ENCODE data around the gene UNC93B1. TPM values are rescaled to one million over a fixed set of nuclear protein-coding genes. Genes with fewer than 3 reads are reported as not detected.

UNC93B1 gene
- total and polyA plus RNA-seq, 2 of the 13 experiments (the other 11 are each of a cell fraction or from before 2014, with no cell fraction given), result 8.8 to 18.9 TPM

GRCh38 chr11:68012843-68013610 is 9.1 kb upstream of the UNC93B1 start (continued):
- peak; percentile 39; the same call in 1 of the 2 replicates for TF ChIP-seq BCL6 (CRISPR knock-in tag; IDR thresholded peaks at IDR 0.05)
- TF ChIP-seq TCF7 (IDR thresholded peaks at IDR 0.05; ENCODE audit: low read depth), result peak; percentile 44; the same call in 1 of the 2 replicates
- no peak for TF ChIP-seq ZNF460 (CRISPR knock-in tag; IDR thresholded peaks at IDR 0.05; ENCODE audit: borderline replicate concordance)
- no peak for TF ChIP-seq RBFOX2 (IDR thresholded peaks at IDR 0.05; ENCODE audit: low read depth, low read length)
- no peak for TF ChIP-seq KMT2B (CRISPR knock-in tag; IDR thresholded peaks at IDR 0.05)
- TF ChIP-seq GLI4 (CRISPR knock-in tag; IDR thresholded peaks at IDR 0.05; ENCODE audit: borderline replicate concordance), result no peak
- TF ChIP-seq ZNF224 (CRISPR knock-in tag; IDR thresholded peaks at IDR 0.05), result no peak
- TF ChIP-seq SMAD3 (CRISPR knock-in tag; IDR thresholded peaks at IDR 0.05), result 0 out of 2 replicates have a peak, but pooled peaks have one; percentile 27
- TF ChIP-seq ZNF572 (CRISPR knock-in tag; IDR thresholded peaks at IDR 0.05), result no peak
- no peak for TF ChIP-seq MAZ (IDR thresholded peaks at IDR 0.05; ENCODE audit: borderline replicate concordance, low read depth, low read length)
- TF ChIP-seq MAZ (CRISPR knock-in tag; IDR thresholded peaks at IDR 0.05; ENCODE audit: low read depth), result no peak
- TF ChIP-seq ZKSCAN1 (IDR thresholded peaks at IDR 0.05; ENCODE audit: low read length), result no peak
- no peak for TF ChIP-seq HNF1A (IDR thresholded peaks at IDR 0.05; ENCODE audit: low read depth)
- peak; percentile 49; the same call in 1 of the 2 replicates for TF ChIP-seq HNF1A (CRISPR knock-in tag; IDR thresholded peaks at IDR 0.05; ENCODE audit: borderline replicate concordance)
- TF ChIP-seq SMAD1 (CRISPR knock-in tag; IDR thresholded peaks at IDR 0.05; ENCODE audit: borderline replicate concordance, low read depth), result no peak
- TF ChIP-seq NFKB2 (CRISPR knock-in tag; IDR thresholded peaks at IDR 0.05; ENCODE audit: borderline replicate concordance), result peak; percentile 36; the same call in 1 of the 2 replicates
- TF ChIP-seq FOXA3 (CRISPR knock-in tag; IDR thresholded peaks at IDR 0.05), result peak; percentile 26; the same call in 1 of the 2 replicates
- peak; percentile 58; the same call in 1 of the 2 replicates for TF ChIP-seq PRMT3 (CRISPR knock-in tag; IDR thresholded peaks at IDR 0.05; ENCODE audit: borderline replicate concordance, low read depth)
- peak; percentile 39; the same call in 1 of the 2 replicates for TF ChIP-seq ZNF609 (CRISPR knock-in tag; IDR thresholded peaks at IDR 0.05; ENCODE audit: borderline replicate concordance)
- TF ChIP-seq NCOA2 (CRISPR knock-in tag; IDR thresholded peaks at IDR 0.05), result peak; percentile 71
- no peak for TF ChIP-seq ZNF431 (CRISPR knock-in tag; IDR thresholded peaks at IDR 0.05; ENCODE audit: borderline replicate concordance, low read depth)
- TF ChIP-seq ZEB1 (IDR thresholded peaks at IDR 0.05; ENCODE audit: insufficient replicate concordance, low read depth), result peak; percentile 20
